Activated naive CD4-positive, alpha-beta T cell treated with anti-CD3 and anti-CD28 coated beads, Interleukin-2, amount 50 U/mL, for 72 hours (primary cell): ENCODE results near the gene CDR2L. TPM values are rescaled to one million over a fixed set of nuclear protein-coding genes. Genes with fewer than 3 reads are reported as not detected.
"Not testable (repeated sequence)": the region's sequence is repeated elsewhere in the genome, so short reads cannot be mapped to it uniquely, and the experiment has no call there.

Experiments
- ATAC-seq, 2 donors: fragments of 150-1000 bp; cut with Tn5 transposase; 2 replicates each; pipeline ENCODE4 v1.10.0; 2021; ENCODE audit warnings: mild to moderate bottlenecking in 2 of 2, moderate library complexity in 2 of 2
- DNase-seq, 2 donors: peaks; one replicate each; pipeline ENCODE4 v3.0.0; 2021 to 2022; ENCODE audit warnings: low spot score in 2 of 2
- H3K27ac Mint-ChIP-seq, 2 donors: one replicate each; pipeline ENCODE4 v1.8.0; 2022; ENCODE audit warnings: mild to moderate bottlenecking in 2 of 2, mixed read lengths in 2 of 2
- H3K36me3 Mint-ChIP-seq, 2 donors: one replicate each; pipeline ENCODE4 v1.8.0; 2022; ENCODE audit warnings: mixed read lengths in 2 of 2
- H3K9me3 Mint-ChIP-seq, 2 donors: one replicate each; pipeline ENCODE4 v1.8.0; 2022; ENCODE audit warnings: mixed read lengths in 2 of 2
- total RNA-seq, 2 donors: library from RNA; stranded (reverse); gene quantifications; one replicate each; pipeline ENCODE4 v1.2.3, GENCODE V29; 2022

CDR2L gene
- total RNA-seq, 2 donors from 2014 or later = 1.5 TPM

- Mint-ChIP-seq H3K27ac (no peak overlapping the region), H3K36me3 (no peaks in the 10 kb centered on the region), H3K9me3 (no peaks in the 10 kb centered on the region)
- ATAC-seq = no peak
- no peak for DNase-seq
Measured at GRCh38 chr17:74971842-74972106, 15.7 kb upstream of the CDR2L start.

GRCh38 chr17:74972107-74972972, 15.1 kb upstream of the CDR2L start, which contains the start of gene HID1:
HID1 (minus strand) TSS chr17:74972759; CDS start chr17:74972656, 103 bp downstream.
- peak; percentile 85 to 94 for ATAC-seq
- DNase-seq = peak in 1 of 2 donors; percentile 73
- Mint-ChIP-seq H3K27ac (no peak within 1 kb of the TSS), H3K9me3 (no peaks in the 10 kb centered on the region), H3K36me3 (no peaks in the 10 kb centered on the region)

- Mint-ChIP-seq H3K27ac (no peak overlapping the region), H3K9me3 (no peaks in the 10 kb centered on the region), H3K36me3 (no peaks in the 10 kb centered on the region)
- DNase-seq (no peak), ATAC-seq (no peak)
Measured at GRCh38 chr17:74972973-74973328, 14.5 kb upstream of the CDR2L start.

GRCh38 chr17:74975943-74976342, 11.5 kb upstream of the CDR2L start:
- H3K27ac Mint-ChIP-seq = no peak overlapping the region
- DNase-seq = no peak
- no peaks in the 10 kb centered on the region for H3K36me3 Mint-ChIP-seq
- H3K9me3 Mint-ChIP-seq = no peaks in the 10 kb centered on the region
- ATAC-seq = no peak

GRCh38 chr17:74977802-74978201, 9.6 kb upstream of the CDR2L start:
- Mint-ChIP-seq H3K36me3 (no peaks in the 10 kb centered on the region), H3K27ac (no peak overlapping the region), H3K9me3 (no peaks in the 10 kb centered on the region)
- ATAC-seq (no peak), DNase-seq (no peak)

GRCh38 chr17:74978240-74978639, 9.2 kb upstream of the CDR2L start:
- Mint-ChIP-seq H3K36me3 (no peaks in the 10 kb centered on the region), H3K9me3 (no peaks in the 10 kb centered on the region), H3K27ac (no peak overlapping the region)
- DNase-seq (no peak), ATAC-seq (no peak)

GRCh38 chr17:74979408-74980146, 7.9 kb upstream of the CDR2L start:
- DNase-seq (no peak), ATAC-seq (no peak)
- H3K36me3 Mint-ChIP-seq = no peaks in the 10 kb centered on the region
- H3K9me3 Mint-ChIP-seq = no peaks in the 10 kb centered on the region
- no peak overlapping the region for H3K27ac Mint-ChIP-seq

- ATAC-seq (peak; percentile 1 to 76), DNase-seq (no peak)
- peak overlapping the region in 1 of 2 donors; percentile 64 for H3K27ac Mint-ChIP-seq
- no peaks in the 10 kb centered on the region for H3K9me3 Mint-ChIP-seq
- no peaks in the 10 kb centered on the region for H3K36me3 Mint-ChIP-seq
Measured at GRCh38 chr17:74981318-74981978, 6.0 kb upstream of the CDR2L start.

GRCh38 chr17:74981979-74982662, 5.3 kb upstream of the CDR2L start:
- H3K9me3 Mint-ChIP-seq = no peaks in the 10 kb centered on the region
- DNase-seq (peak; percentile 82 to 86), ATAC-seq (peak; percentile 92 to 99)
- no peaks in the 10 kb centered on the region for H3K36me3 Mint-ChIP-seq
- peak overlapping the region in 1 of 2 donors; percentile 64 for H3K27ac Mint-ChIP-seq

GRCh38 chr17:74982663-74983313, 4.6 kb upstream of the CDR2L start:
- not testable (repeated sequence) for H3K36me3 Mint-ChIP-seq, ATAC-seq, H3K27ac Mint-ChIP-seq, DNase-seq, H3K9me3 Mint-ChIP-seq

- H3K36me3 Mint-ChIP-seq = no peaks in the 10 kb centered on the region
- no peak overlapping the region for H3K27ac Mint-ChIP-seq
- H3K9me3 Mint-ChIP-seq = no peaks in the 10 kb centered on the region
- ATAC-seq (no peak), DNase-seq (no peak)
Measured at GRCh38 chr17:74986206-74986576, 1.2 kb upstream of the CDR2L start.

GRCh38 chr17:74987909-74988711, 678 bp downstream of the CDR2L start:
- DNase-seq = peak in 1 of 2 donors; percentile 34
- ATAC-seq = peak; percentile 63 to 64
- Mint-ChIP-seq H3K27ac (no peak overlapping the region), H3K9me3 (no peaks in the 10 kb centered on the region), H3K36me3 (no peaks in the 10 kb centered on the region)

- H3K36me3 Mint-ChIP-seq = no peaks in the 10 kb centered on the region
- H3K9me3 Mint-ChIP-seq = no peaks in the 10 kb centered on the region
- ATAC-seq = no peak
Measured at GRCh38 chr17:74990581-74991105, 3.2 kb downstream of the CDR2L start.

GRCh38 chr17:74992223-74992622, 4.8 kb downstream of the CDR2L start:
- Mint-ChIP-seq H3K36me3 (no peaks in the 10 kb centered on the region), H3K27ac (no peak overlapping the region), H3K9me3 (no peaks in the 10 kb centered on the region)
- DNase-seq (no peak), ATAC-seq (no peak)

More at GRCh38 chr17:74990581-74991105, 3.2 kb downstream of the CDR2L start:
- DNase-seq = no peak
- H3K27ac Mint-ChIP-seq = no peak overlapping the region

GRCh38 chr17:74994440-74994839, 7.0 kb downstream of the CDR2L start:
- ATAC-seq = no peak
- H3K36me3 Mint-ChIP-seq = no peaks in the 10 kb centered on the region
- no peak for DNase-seq
- H3K9me3 Mint-ChIP-seq = no peaks in the 10 kb centered on the region
- H3K27ac Mint-ChIP-seq = no peak overlapping the region
